HuH-7 (cell line): ENCODE measurements around the gene FOXF2.

Source experiments
- DNase-seq: peaks from one replicate; pipeline ENCODE4 v3.0.0; 2011; ENCODE audit warnings: low spot score

Gene FOXF2

DNA sequence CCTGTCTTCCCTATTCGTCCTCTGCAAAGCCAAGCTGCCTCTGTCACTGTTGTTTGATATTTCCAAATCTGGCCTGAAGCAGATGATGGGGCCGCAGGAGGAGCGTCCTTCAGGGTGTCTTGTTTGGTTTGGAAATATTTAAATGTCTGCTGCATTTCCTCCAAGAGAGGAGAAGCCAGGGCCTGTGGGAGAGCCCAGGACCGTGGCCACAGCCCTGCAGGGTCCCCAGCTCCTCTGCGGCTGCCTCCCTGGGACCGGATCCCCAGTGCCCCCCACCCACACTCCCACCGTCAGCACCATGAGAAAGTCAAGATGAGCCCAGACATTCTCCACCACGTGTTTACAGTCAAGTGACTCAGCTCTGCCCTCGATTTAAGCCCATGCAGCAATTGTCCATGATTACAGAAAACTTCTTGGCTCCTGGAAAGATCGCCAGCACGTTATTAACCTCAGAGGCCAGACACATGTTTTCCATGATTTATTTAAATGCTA is 18.2 kb downstream of the FOXF2 start:
- DNase-seq: no peak

DNA sequence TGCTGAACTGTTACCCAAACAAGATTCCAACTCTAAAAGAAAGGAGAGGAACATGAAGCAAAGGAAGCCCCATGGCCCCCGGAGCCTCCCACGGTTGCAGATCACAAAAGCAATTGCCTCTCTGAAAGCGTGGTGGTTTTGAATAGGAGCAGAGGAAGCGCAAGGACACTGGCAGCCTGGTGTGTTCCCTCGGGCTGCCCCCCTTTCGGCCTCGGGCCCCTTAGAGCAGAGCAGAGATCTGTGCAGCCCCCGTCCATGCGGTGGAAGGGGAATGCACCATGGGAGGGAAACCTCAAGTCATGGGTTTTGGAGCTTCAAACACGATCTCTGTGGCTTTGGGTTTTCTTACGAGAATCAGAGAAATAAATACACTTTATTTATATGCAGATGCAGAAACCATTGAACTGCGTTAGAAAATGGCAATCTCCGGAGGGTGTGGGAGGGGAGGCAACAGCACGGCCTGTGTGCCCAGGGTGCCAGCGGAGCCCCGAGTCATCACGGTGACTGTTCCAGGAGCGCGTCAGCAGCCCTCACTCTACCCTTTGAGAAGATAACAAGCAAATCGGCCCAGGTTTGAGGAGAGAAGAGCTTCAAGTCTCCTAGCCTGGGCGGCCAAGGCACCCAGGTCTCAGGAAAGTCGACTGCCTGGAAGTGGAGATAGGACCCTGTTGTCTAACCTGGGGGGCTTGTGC is 20.5 kb downstream of the FOXF2 start:
- no peak for DNase-seq

- no peak for DNase-seq
Measured at GRCh38 chr6:1412901-1413300, 23.5 kb downstream of the FOXF2 start.

GRCh38 chr6:1415416-1416063 is 26.2 kb downstream of the FOXF2 start:
- DNase-seq: no peak

DNA sequence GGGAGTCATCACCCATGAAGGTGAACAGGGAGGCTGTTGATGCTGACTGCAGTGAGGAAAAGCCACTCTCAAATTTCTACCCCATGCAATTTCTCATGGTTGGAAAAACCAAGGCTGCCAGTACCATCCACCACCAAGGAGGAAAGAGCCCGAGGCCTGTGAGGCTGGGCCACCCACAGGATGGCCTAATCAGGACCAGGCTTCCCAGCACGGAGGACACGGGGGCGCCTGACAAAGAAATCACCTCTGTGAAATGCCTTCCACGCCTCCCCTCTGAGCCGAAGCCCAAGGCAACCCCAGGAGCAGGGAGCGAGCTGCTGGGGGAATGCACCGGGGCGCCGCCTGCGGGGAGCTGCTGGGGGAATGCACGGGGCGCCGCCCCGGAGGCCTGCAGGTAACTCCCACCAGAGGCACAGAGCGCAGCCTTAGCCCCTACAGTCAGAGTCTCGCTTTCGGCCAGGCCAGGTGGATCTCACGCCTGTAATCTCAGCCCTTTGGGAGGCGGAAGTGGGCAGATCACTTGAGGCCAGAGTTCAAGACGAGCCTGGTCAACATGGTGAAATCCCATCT is 26.9 kb downstream of the FOXF2 start:
- DNase-seq: no peak

DNA sequence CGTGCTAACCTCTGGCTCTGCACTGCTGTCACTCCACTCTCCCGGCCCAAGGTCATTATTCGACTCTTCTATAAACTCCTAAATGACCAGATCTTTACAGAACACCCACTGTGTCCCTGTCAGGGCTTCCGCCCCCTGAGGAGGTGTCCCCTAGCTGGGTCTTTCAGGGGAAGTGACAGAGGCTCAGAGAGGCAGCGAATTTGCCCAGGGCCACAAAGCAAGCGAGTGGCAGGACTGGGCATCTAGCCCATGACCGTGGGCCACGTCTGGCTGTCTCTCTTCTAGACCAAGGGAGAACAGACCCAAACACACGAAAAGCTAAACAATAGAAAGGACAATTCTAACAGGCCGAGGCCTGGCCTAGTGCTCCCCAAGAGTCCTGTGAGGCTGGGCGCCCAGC is 27.4 kb downstream of the FOXF2 start:
- DNase-seq: no peak

- DNase-seq: no peak
Measured at GRCh38 chr6:1417718-1418117, 28.3 kb downstream of the FOXF2 start.

DNA sequence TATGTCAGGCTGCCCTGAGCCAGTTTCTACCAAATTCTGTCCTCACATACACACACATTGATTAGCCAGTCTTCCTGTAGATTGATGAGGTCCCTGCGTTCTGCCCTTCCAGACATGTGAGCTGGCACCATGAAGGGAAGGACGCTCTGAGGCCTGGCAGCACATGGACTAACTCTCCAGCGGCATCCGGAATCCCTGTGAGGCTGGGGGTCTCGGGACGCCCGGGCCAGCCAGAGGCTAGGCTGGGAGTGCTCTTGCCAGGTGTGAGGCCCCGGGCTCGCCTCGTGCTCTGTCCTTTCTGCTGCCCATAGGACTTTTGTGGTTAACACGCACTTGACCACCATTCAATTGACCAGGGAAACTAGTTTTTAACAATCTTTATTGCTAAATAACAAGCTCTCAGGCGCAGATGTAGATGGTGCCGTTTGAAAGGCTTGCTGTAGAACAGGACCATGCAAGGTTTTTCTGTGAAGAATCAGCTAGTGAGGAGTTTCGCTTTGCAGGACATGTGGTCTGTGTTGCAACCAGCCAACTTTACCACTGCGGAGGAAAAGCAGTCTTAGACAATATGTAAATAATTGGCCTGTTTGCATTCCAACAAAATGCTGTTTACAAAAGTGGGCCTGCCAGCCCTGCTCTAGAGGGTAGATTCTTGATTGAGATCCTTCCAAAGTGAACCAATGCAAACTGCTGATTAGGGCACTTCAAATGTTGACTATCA is 29.3 kb downstream of the FOXF2 start:
- DNase-seq: peak; percentile 48

- no peak for DNase-seq
Measured at GRCh38 chr6:1420382-1420781, 31.0 kb downstream of the FOXF2 start.

DNA sequence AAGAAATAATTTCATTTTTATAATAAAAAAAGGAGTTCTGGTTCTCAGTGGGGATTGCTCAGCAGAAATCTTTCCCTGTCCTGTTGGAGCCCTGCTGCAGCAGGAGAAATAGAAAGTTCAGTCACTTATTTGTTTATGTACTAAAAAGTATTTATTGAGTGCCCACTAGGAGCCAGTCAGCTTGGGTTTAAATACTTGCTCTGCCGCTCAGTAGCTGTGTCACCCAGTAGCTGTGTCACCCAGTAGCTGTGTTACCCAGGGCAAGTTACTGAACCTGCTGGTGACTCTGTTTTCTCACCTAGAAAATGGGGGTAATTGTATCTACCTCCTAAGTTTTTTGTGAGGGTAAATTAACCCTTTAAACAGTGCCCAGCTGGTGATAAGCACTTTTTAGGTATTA is 32.9 kb downstream of the FOXF2 start:
- DNase-seq: no peak

- DNase-seq: no peak
Measured at GRCh38 chr6:1423578-1423977, 34.2 kb downstream of the FOXF2 start.

GRCh38 chr6:1424306-1424927 is 35.0 kb downstream of the FOXF2 start:
- DNase-seq: peak; percentile 75

GRCh38 chr6:1426416-1426815 is 37.0 kb downstream of the FOXF2 start:
- no peak for DNase-seq

DNA sequence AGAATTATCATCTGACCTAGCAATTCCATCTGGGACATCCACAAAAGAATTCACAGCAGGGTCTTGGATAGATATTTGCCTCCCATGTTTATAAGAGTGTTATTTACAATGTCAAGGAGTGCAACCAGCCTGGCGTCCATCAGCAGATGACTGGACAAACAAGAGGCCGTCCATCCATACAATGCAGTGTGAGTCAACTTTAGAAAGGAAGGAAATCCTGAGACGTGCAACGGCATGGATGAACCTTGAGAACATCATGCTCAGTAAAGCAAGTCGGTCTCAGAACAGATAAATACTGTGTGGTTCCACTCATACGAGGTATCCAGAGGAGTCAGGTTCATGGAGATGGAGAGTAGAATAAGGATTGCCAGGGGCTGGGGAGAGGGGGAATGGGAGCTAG is 46.4 kb downstream of the FOXF2 start:
- DNase-seq: no peak

- DNase-seq: peak; percentile 60
Measured at GRCh38 chr6:1436334-1437306, 47.2 kb downstream of the FOXF2 start.

GRCh38 chr6:1437553-1438406 is 48.4 kb downstream of the FOXF2 start:
- no peak for DNase-seq

DNA sequence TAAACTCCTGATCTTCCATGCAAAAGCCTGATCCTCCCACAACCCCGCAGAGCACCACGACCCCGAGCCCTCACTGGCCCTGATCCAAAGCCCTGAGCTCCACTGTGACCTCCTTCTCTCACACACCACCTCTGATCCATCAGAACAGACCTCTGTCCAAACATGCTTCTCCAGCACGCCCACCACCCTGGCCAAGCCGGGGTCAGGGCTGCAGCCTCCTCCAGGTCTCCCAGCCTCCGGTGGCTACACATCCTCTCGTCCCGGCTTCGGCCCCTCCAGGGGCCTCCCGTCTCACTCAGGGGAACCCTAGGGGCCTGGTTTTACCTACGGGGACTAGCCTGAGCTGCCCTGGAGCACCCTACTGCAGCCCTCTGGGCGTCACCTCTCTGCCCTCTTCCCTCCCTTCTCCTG is 49.1 kb downstream of the FOXF2 start:
- no peak for DNase-seq

DNA sequence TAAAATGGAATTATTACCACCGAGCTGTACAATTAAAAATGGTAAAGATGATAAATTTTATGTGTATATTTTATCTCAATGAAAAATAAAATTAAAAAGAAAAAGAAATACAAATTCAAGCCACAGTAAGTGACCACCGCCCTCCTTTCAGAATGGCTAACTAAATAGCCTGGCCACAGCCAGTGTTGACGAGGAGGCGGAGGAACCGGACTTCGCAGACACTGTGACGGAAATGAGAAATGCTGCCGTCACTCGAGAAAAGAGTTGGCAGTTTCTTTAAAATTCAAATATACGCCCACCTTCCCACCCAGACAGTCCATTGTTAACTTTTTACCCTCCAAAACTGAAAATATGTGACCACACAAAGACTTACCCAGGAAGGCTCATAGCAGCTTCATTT is 50.0 kb downstream of the FOXF2 start:
- DNase-seq: no peak

GRCh38 chr6:1442929-1443328 is 53.6 kb downstream of the FOXF2 start:
- no peak for DNase-seq
